Measurements from ENCODE around the gene ABI1.

The ABI1 gene

GRCh38 chr10:26831936-26832335 lies 28.8 kb downstream of the ABI1 start:
- no peak for DNase-seq (ENCODE audit: extremely low read depth, low read depth)
- TF ChIP-seq, protein P1, sequence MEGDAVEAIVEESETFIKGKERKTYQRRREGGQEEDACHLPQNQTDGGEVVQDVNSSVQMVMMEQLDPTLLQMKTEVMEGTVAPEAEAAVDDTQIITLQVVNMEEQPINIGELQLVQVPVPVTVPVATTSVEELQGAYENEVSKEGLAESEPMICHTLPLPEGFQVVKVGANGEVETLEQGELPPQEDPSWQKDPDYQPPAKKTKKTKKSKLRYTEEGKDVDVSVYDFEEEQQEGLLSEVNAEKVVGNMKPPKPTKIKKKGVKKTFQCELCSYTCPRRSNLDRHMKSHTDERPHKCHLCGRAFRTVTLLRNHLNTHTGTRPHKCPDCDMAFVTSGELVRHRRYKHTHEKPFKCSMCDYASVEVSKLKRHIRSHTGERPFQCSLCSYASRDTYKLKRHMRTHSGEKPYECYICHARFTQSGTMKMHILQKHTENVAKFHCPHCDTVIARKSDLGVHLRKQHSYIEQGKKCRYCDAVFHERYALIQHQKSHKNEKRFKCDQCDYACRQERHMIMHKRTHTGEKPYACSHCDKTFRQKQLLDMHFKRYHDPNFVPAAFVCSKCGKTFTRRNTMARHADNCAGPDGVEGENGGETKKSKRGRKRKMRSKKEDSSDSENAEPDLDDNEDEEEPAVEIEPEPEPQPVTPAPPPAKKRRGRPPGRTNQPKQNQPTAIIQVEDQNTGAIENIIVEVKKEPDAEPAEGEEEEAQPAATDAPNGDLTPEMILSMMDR (IDR thresholded peaks at IDR 0.05; ENCODE audit: low read depth, low read length), result no peak

DNA sequence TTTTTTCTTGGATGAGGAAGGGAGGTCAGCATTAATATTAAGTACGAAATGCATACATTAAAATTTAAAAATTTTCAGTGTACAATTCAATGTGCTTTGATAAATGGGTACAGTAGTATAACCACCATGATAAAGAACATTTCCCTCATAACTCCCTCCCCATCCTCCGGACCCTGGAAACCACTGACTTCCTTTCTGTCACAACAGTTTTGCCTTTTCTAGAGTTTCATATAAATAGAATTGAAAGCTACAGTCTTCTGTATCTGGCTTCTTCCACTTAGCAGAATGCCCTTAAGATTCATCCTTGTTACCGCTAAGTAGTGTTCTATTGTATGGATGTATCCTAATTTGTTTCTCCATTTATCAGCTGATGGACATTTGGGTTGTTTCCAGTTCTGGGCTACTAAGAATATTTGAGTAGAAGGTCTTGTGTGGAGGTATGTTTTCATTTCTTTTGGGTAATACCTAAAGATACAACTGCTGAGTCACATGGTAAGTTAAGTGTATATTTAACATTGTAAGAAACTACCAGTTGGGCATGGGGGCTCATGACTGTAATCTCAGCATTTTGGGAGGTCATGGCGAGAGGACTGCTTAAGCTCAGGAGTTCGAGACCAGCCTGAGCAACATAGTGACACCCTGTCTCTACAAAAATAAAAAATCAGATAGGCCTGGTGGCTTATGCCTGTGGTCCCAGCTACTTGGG lies 30.8 kb downstream of the ABI1 start:
- TF ChIP-seq, protein P1 (IDR thresholded peaks at IDR 0.05; ENCODE audit: low read depth, low read length), result no peak
- no peak for DNase-seq (ENCODE audit: extremely low read depth, low read depth)

GRCh38 chr10:26824015-26824690 lies 36.6 kb downstream of the ABI1 start:
- TF ChIP-seq, protein P1 (IDR thresholded peaks at IDR 0.05; ENCODE audit: low read depth, low read length), result no peak
- no peak for DNase-seq (ENCODE audit: extremely low read depth, low read depth)

DNA sequence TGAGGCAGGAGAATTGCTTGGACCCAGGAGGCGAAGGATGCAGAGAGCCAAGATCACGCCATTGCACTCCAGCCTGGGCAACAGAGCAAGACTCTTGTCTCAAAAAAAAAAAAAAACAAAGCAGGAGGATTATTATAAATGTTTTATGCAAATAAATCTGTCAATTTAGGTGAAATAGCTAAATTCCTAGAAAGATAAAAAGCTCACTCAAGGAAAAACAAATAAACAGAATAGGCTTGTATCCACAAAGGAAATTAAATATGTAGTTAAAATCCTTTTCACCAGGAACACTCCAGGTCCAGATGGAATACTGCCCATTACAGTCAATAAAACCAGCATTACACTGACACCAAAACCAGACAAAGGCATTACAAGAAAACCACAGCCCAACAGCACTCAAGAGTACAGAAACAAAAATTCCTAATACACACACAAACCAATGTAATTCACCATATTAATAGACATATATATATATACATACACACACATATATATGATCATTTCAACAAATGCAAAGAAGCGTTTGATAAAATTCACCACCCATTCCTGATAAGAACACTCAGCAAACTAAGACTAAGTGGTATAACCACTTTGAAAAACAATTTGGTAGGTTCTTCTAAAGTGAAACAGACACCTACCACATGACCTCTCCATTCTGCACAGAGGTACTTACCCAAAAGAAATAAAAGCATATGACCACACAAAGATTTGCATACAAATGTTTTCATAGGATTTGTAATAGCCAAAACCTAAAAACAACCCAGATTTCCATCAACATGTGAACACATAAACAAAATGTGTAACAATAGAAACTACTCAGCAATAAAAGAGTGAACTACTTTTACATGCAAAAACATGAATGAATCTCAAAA lies 38.8 kb downstream of the ABI1 start:
- TF ChIP-seq, protein P1 (IDR thresholded peaks at IDR 0.05; ENCODE audit: low read depth, low read length), result no peak
- DNase-seq (ENCODE audit: extremely low read depth, low read depth), result no peak

GRCh38 chr10:26815500-26815899 lies 45.3 kb downstream of the ABI1 start:
- no peak for DNase-seq (ENCODE audit: extremely low read depth, low read depth)
- TF ChIP-seq, protein P1 (IDR thresholded peaks at IDR 0.05; ENCODE audit: low read depth, low read length), result no peak

- DNase-seq (ENCODE audit: extremely low read depth, low read depth), result no peak
- TF ChIP-seq, protein P1 (IDR thresholded peaks at IDR 0.05; ENCODE audit: low read depth, low read length), result no peak
These were observed 50.2 kb downstream of the ABI1 start for GRCh38 chr10:26810435-26811026.

All from AG09319 (cell line).